Vagina (tissue), 2 donors: ENCODE results near the gene MEIS1.

Source experiments
- POLR2A ChIP-seq, 2 donors: fragments of 450-650 bp; IDR thresholded peaks; one replicate each; pipeline ENCODE4 v1.6.1; 2017; ENCODE audit warnings: antibody characterized with exemption in 2 of 2, mild to moderate bottlenecking in 2 of 2, moderate library complexity in 2 of 2
- TF ChIP-seq, protein P1 (sequence below), 3 experiments: fragments of 450-650 bp in 2 of 3; fragments of 200-600 bp in 1 of 3; sonication (generic) in 1 of 3; IDR thresholded peaks; one replicate each; pipeline ENCODE4 v1.5.1; 2017 to 2019; ENCODE audit warnings: antibody characterized with exemption in 3 of 3, mild to moderate bottlenecking in 2 of 3, moderate library complexity in 2 of 3

DNA sequence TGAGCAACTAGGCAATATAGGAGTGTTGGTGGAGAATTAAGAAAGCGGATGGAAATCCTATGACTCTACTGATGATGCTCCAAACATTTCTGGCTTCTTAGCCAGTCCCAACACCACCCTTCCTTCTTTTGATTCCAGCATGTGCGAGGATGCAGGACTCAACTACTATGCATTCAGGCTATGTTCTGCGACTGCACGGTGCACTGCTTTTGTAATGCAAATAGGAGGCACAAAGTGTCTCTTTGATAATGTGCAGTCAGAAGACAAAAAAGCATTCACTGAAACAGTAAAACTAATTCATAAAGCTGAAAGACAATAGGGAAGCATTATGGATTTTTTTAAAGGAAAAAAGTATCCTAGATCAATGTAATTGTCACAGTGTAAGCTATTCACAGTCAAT is 106.7 kb downstream of the MEIS1 start:
- TF ChIP-seq, protein P1, sequence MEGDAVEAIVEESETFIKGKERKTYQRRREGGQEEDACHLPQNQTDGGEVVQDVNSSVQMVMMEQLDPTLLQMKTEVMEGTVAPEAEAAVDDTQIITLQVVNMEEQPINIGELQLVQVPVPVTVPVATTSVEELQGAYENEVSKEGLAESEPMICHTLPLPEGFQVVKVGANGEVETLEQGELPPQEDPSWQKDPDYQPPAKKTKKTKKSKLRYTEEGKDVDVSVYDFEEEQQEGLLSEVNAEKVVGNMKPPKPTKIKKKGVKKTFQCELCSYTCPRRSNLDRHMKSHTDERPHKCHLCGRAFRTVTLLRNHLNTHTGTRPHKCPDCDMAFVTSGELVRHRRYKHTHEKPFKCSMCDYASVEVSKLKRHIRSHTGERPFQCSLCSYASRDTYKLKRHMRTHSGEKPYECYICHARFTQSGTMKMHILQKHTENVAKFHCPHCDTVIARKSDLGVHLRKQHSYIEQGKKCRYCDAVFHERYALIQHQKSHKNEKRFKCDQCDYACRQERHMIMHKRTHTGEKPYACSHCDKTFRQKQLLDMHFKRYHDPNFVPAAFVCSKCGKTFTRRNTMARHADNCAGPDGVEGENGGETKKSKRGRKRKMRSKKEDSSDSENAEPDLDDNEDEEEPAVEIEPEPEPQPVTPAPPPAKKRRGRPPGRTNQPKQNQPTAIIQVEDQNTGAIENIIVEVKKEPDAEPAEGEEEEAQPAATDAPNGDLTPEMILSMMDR (IDR thresholded peaks at IDR 0.05): no peak
- no peak for TF ChIP-seq POLR2A (IDR thresholded peaks at IDR 0.05)
